HepG2 (cell line): ENCODE data around the gene NSMCE1. TPM values are rescaled to one million over a fixed set of nuclear protein-coding genes. Genes with fewer than 3 reads are reported as not detected.

Experiments used
- ARHGAP35 ChIP-seq: sonication (generic); formaldehyde crosslinking; IDR thresholded peaks from 2 replicates; pipeline ENCODE4 v1.9.0; 2022; ENCODE audit warnings: mild to moderate bottlenecking, inconsistent platforms, moderate library complexity, missing genetic modification reagents, borderline replicate concordance
- CTCF ChIP-seq: sonication (generic); formaldehyde crosslinking; IDR thresholded peaks from 2 replicates; pipeline ENCODE4 v1.5.0; 2020; ENCODE audit warnings: mild to moderate bottlenecking, missing genetic modification reagents, moderate library complexity
- DMAP1 ChIP-seq: IDR thresholded peaks from 2 replicates; pipeline ENCODE4 v1.6.1; 2016
- FOXM1 ChIP-seq: sonication (generic); formaldehyde crosslinking; IDR thresholded peaks from 2 replicates; pipeline ENCODE4 v1.5.0; 2020; ENCODE audit warnings: missing genetic modification reagents
- GATAD1 ChIP-seq: IDR thresholded peaks from 2 replicates; pipeline ENCODE4 v1.6.1; 2016; ENCODE audit warnings: missing genetic modification reagents, missing compliant biosample characterization
- GTF2F1 ChIP-seq: fragments of 150-350 bp; IDR thresholded peaks from 2 replicates; pipeline ENCODE4 v1.6.1; 2014; ENCODE audit warnings: low read length
- HIC2 ChIP-seq: sonication (generic); formaldehyde crosslinking; IDR thresholded peaks from 2 replicates; pipeline ENCODE4 v1.9.0; 2022; ENCODE audit warnings: low read depth, missing genetic modification reagents
- HNF4A ChIP-seq: sonication (generic); formaldehyde crosslinking; IDR thresholded peaks from 2 replicates; pipeline ENCODE4 v1.4.0; 2020; ENCODE audit warnings: missing genetic modification reagents
- HOXA9 ChIP-seq: sonication (generic); formaldehyde crosslinking; IDR thresholded peaks from 2 replicates; pipeline ENCODE4 v1.8.1; 2022; ENCODE audit warnings: missing genetic modification reagents, mild to moderate bottlenecking, moderate library complexity, borderline replicate concordance
- IKZF4 ChIP-seq: sonication (generic); formaldehyde crosslinking; IDR thresholded peaks from 2 replicates; pipeline ENCODE4 v1.5.1; 2020; ENCODE audit warnings: borderline replicate concordance, mild to moderate bottlenecking, low read depth, missing genetic modification reagents; ENCODE audit errors: not compliant biosample characterization
- KLF13 ChIP-seq: sonication (generic); formaldehyde crosslinking; IDR thresholded peaks from 2 replicates; pipeline ENCODE4 v1.4.0; 2020; ENCODE audit warnings: mild to moderate bottlenecking, missing genetic modification reagents
- KMT2A ChIP-seq: sonication (generic); formaldehyde crosslinking; IDR thresholded peaks from 2 replicates; pipeline ENCODE4 v1.4.0; 2020; ENCODE audit warnings: missing genetic modification reagents
- MAF1 ChIP-seq: sonication (generic); formaldehyde crosslinking; IDR thresholded peaks from 2 replicates; pipeline ENCODE4 v1.5.0; 2020; ENCODE audit warnings: missing genetic modification reagents, borderline replicate concordance
- MEIS2 ChIP-seq: sonication (generic); formaldehyde crosslinking; IDR thresholded peaks from 2 replicates; pipeline ENCODE4 v1.9.0; 2021; ENCODE audit warnings: mild to moderate bottlenecking, missing genetic modification reagents
- MXD4 ChIP-seq: IDR thresholded peaks from 2 replicates; pipeline ENCODE4 v1.6.1; 2016; ENCODE audit warnings: mild to moderate bottlenecking, missing biosample characterization, missing genetic modification reagents
- NAIF1 ChIP-seq: sonication (generic); formaldehyde crosslinking; IDR thresholded peaks from 2 replicates; pipeline ENCODE4 v1.5.0; 2020; ENCODE audit warnings: mild to moderate bottlenecking, missing genetic modification reagents, borderline replicate concordance
- NFIB ChIP-seq: sonication (generic); formaldehyde crosslinking; IDR thresholded peaks from 2 replicates; pipeline ENCODE4 v1.9.0; 2021; ENCODE audit warnings: missing genetic modification reagents, mild to moderate bottlenecking, borderline replicate concordance
- PHF8 ChIP-seq: sonication (generic); formaldehyde crosslinking; IDR thresholded peaks from 2 replicates; pipeline ENCODE4 v1.5.0; 2020; ENCODE audit warnings: missing genetic modification reagents
- PITX1 ChIP-seq: sonication (generic); formaldehyde crosslinking; IDR thresholded peaks from 2 replicates; pipeline ENCODE4 v1.5.1; 2020; ENCODE audit warnings: mild to moderate bottlenecking, missing genetic modification reagents
- RBFOX2 ChIP-seq: fragments of 200-400 bp; formaldehyde crosslinking; IDR thresholded peaks from 2 replicates; pipeline ENCODE4 v1.6.1; 2017; ENCODE audit warnings: low read depth, mild to moderate bottlenecking, low read length
- SKI ChIP-seq: fragments of 450-650 bp; IDR thresholded peaks from one replicate; pipeline ENCODE4 v1.6.1; 2018; ENCODE audit warnings: mild to moderate bottlenecking; ENCODE audit not compliant: partially characterized antibody
- SOX13 ChIP-seq, 3 experiments: fragments of 450-650 bp in 1 of 3; sonication (generic) in 1 of 3; formaldehyde crosslinking in 1 of 3; IDR thresholded peaks in 2 of 3; conservative IDR thresholded peaks in 1 of 3; 2 replicates each; pipeline versions ENCODE4 v1.5.0 to v1.6.1; 2016 to 2020; ENCODE audit warnings: antibody characterized with exemption in 1 of 3, mild to moderate bottlenecking in 1 of 3, missing compliant biosample characterization in 1 of 3, missing genetic modification reagents in 1 of 3, moderate library complexity in 1 of 3
- TBX3 ChIP-seq: fragments of 450-650 bp; IDR thresholded peaks from 2 replicates; pipeline ENCODE4 v1.6.1; 2017; ENCODE audit warnings: antibody characterized with exemption, mild to moderate bottlenecking, inconsistent platforms, borderline replicate concordance
- ZFP36 ChIP-seq: fragments of 150-350 bp; IDR thresholded peaks from 2 replicates; pipeline ENCODE4 v1.6.1; 2018; ENCODE audit warnings: borderline replicate concordance, low read length, low read depth; ENCODE audit not compliant: partially characterized antibody
- ZGPAT ChIP-seq: IDR thresholded peaks from 2 replicates; pipeline ENCODE4 v1.6.1; 2016; ENCODE audit warnings: mild to moderate bottlenecking
- ZNF644 ChIP-seq: IDR thresholded peaks from 2 replicates; pipeline ENCODE4 v1.6.1; 2016; ENCODE audit warnings: low read depth
- ZNF652 ChIP-seq: IDR thresholded peaks from 2 replicates; pipeline ENCODE4 v1.6.1; 2016; ENCODE audit warnings: low read depth, borderline replicate concordance
- ZNF788 ChIP-seq: sonication (generic); formaldehyde crosslinking; IDR thresholded peaks from 2 replicates; pipeline ENCODE4 v1.5.0; 2020; ENCODE audit warnings: mild to moderate bottlenecking, missing genetic modification reagents, borderline replicate concordance
- polyA plus RNA-seq, 8 experiments: library from polyadenylated mRNA; depleted of rRNA in 3 of 8; stranded (reverse) in 7 of 8; unstranded in 1 of 8; fragments of >200 nt; fragmentation: Illumina TruSeq in 4 of 8; extraction: Trizol in 4 of 8; gene quantifications; 2 replicates each; pipeline versions ENCODE4 v1.2.1 to v1.2.3, GENCODE V29; 2011 to 2016; ENCODE audit warnings: low read depth in 4 of 8, missing spikeins in 1 of 8, mixed read lengths in 1 of 8; ENCODE audit not compliant: insufficient read depth in 1 of 8
- total RNA-seq, 5 experiments: library from RNA; depleted of rRNA; stranded (reverse); fragments of >200 nt; fragmentation: Illumina TruSeq; extraction: Trizol; gene quantifications; 2 replicates each; pipeline ENCODE4 v1.2.3, GENCODE V29; 2016; ENCODE audit warnings: low read depth in 1 of 5

The NSMCE1 gene
- total and polyA plus RNA-seq, 2 of the 13 experiments (the other 11 are each of a cell fraction or from before 2014, with no cell fraction given) = 42.7 to 52.9 TPM

- TF ChIP-seq PITX1 (CRISPR knock-in tag) (peak; percentile 50; the same call in 1 of the 2 replicates), NFIB (CRISPR knock-in tag) (no peak), SKI (no peak), SOX13 (IDR thresholded peaks at IDR 0.05) (no peak), SOX13 (CRISPR knock-in tag; conservative IDR thresholded peaks at IDR 0.05 in 1 of 2, IDR thresholded peaks at IDR 0.05 in 1 of 2) (no peak), ZGPAT (no peak), ARHGAP35 (0 out of 2 replicates have a peak, but pooled peaks have one; percentile 52), CTCF (CRISPR knock-in tag) (no peak; the same call in 1 of the 2 replicates), ZFP36 (no peak), KMT2A (CRISPR knock-in tag) (peak; percentile 54), GTF2F1 (no peak), TBX3 (no peak), HNF4A (CRISPR knock-in tag) (0 out of 2 replicates have a peak, but pooled peaks have one; percentile 21), RBFOX2 (peak; percentile 57), HOXA9 (no peak), ZNF652 (no peak), DMAP1 (no peak), ZNF644 (CRISPR knock-in tag) (no peak), MAF1 (CRISPR knock-in tag) (no peak), GATAD1 (no peak), MEIS2 (CRISPR knock-in tag) (no peak), KLF13 (no peak), NAIF1 (CRISPR knock-in tag) (no peak), MXD4 (CRISPR knock-in tag) (no peak), ZNF788 (peak; percentile 63), HIC2 (CRISPR knock-in tag) (no peak; the same call in 1 of the 2 replicates), FOXM1 (CRISPR knock-in tag) (no peak), IKZF4 (CRISPR knock-in tag) (peak; percentile 36), PHF8 (no peak)
Measured at GRCh38 chr16:27314161-27314723, 45.7 kb upstream of the NSMCE1 start (continued).
